Caco-2 (cell line): ENCODE measurements around the gene PHACTR1. TPM values are rescaled to one million over a fixed set of nuclear protein-coding genes. Genes with fewer than 3 reads are reported as not detected.

Experiments used
- BruUV-seq: library from RNA; stranded (reverse); fragments of 400-500 nt; replicated peaks from 2 replicates; lab custom pipeline; 2021; lab: Mats Ljungman, UMichigan
- CTCF ChIA-PET: fragments of 300-600 bp; sonication (Branson Sonifier 250); formaldehyde crosslinking; loops from one replicate; lab custom pipeline; 2022; ENCODE audit warnings: antibody characterized with exemption; lab: Charles Lee
- POLR2A ChIA-PET: fragments of 300-600 bp; sonication (Branson Sonifier 250); formaldehyde crosslinking; loops from one replicate; lab custom pipeline; 2022; ENCODE audit warnings: antibody characterized with exemption; lab: Charles Lee
- DNase-seq, 2 experiments: peaks; one replicate each; pipeline versions ENCODE4 v3.0.0 to v3.0.0-alpha.2; 2020 to 2022
- H3K27me3 ChIP-seq: replicated peaks from 2 replicates; pipeline ENCODE4 v1.6.0; 2011; ENCODE audit warnings: low read length; ENCODE audit not compliant: control insufficient read depth, insufficient read depth
- H3K36me3 ChIP-seq: 2 replicates; pipeline ENCODE4 v1.5.1; 2011; ENCODE audit warnings: low read length; ENCODE audit not compliant: control insufficient read depth, insufficient read depth
- H3K4me1 ChIP-seq: fragments of 250-450 bp; sonication (Bioruptor Pico); 2 replicates; pipeline ENCODE4 v1.5.1; 2020; ENCODE audit warnings: mild to moderate bottlenecking
- H3K4me3 ChIP-seq: 2 replicates; pipeline ENCODE4 v1.5.1; 2011; ENCODE audit warnings: low read depth, mild to moderate bottlenecking, control low read depth, low read length
- H3K9me3 ChIP-seq: fragments of 250-450 bp; sonication (Bioruptor Pico); 2 replicates; pipeline ENCODE4 v1.5.1; 2020; ENCODE audit warnings: mild to moderate bottlenecking, moderate library complexity
- H3K27ac Mint-ChIP-seq: one replicate; pipeline ENCODE4 v1.8.0; 2022; ENCODE audit warnings: mixed read lengths; ENCODE audit not compliant: unreplicated experiment
- H3K27me3 Mint-ChIP-seq: one replicate; pipeline ENCODE4 v1.8.0; 2022; ENCODE audit warnings: mixed read lengths; ENCODE audit not compliant: insufficient read depth, unreplicated experiment
- H3K36me3 Mint-ChIP-seq: one replicate; pipeline ENCODE4 v1.8.0; 2022; ENCODE audit warnings: mild to moderate bottlenecking, mixed read lengths; ENCODE audit not compliant: insufficient read depth, unreplicated experiment
- H3K4me1 Mint-ChIP-seq: one replicate; pipeline ENCODE4 v1.8.0; 2022; ENCODE audit warnings: low read depth, mixed read lengths; ENCODE audit not compliant: unreplicated experiment
- H3K4me3 Mint-ChIP-seq: one replicate; pipeline ENCODE4 v1.8.0; 2022; ENCODE audit warnings: mild to moderate bottlenecking, moderate library complexity, mixed read lengths; ENCODE audit not compliant: unreplicated experiment
- H3K9me3 Mint-ChIP-seq: one replicate; pipeline ENCODE4 v1.8.0; 2022; ENCODE audit warnings: mixed read lengths; ENCODE audit not compliant: unreplicated experiment
- intact Hi-C: fragments of 100-400 bp; cut with micrococcal nuclease; formaldehyde crosslinking; loops from one replicate; pipeline ENCODE4 v1.10.0; 2022; ENCODE audit not compliant: unreplicated experiment
- total RNA-seq: library from RNA; stranded (reverse); gene quantifications from 2 replicates; pipeline ENCODE4 v1.2.3, GENCODE V29; 2022
- TF ChIP-seq, protein P1 (sequence below), 2 experiments: fragments of 200-600 bp in 1 of 2; IDR thresholded peaks; 1 replicate in 1 of 2; 2 replicates in 1 of 2; pipeline versions ENCODE4 v1.5.1 to v1.8.0; 2011 to 2022; ENCODE audit warnings: antibody characterized with exemption in 1 of 2, control low read depth in 1 of 2, inconsistent platforms in 1 of 2, low read depth in 1 of 2, low read length in 1 of 2, mild to moderate bottlenecking in 1 of 2, moderate library complexity in 1 of 2; ENCODE audit not compliant: insufficient read depth in 1 of 2, severe bottlenecking in 1 of 2, unreplicated experiment in 1 of 2

PHACTR1 gene
- total RNA-seq, 1 experiment from 2014 or later, result 0.41 TPM

DNA sequence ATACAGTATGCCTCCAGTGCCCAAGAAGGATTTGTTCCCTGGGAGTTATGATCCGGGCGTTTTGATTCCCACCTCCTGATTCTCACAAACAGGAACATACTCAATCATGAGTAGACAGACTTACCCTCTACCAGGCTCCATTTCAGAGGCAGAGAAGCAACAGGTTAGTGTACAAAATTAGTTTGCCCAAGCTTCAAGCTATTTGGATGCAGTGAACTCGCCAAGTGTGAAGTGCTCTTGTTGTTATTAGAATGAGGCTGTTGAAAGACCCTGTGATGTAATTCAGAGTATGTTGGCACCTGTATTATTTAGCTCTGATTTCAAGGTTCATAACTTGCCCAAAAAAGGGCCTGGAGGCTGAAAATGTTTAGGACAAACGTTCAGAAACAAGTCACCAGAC lies 247.0 kb downstream of the PHACTR1 start:
- ChIA-PET POLR2A (no interaction called here), CTCF (no interaction called here)
- TF ChIP-seq, protein P1, sequence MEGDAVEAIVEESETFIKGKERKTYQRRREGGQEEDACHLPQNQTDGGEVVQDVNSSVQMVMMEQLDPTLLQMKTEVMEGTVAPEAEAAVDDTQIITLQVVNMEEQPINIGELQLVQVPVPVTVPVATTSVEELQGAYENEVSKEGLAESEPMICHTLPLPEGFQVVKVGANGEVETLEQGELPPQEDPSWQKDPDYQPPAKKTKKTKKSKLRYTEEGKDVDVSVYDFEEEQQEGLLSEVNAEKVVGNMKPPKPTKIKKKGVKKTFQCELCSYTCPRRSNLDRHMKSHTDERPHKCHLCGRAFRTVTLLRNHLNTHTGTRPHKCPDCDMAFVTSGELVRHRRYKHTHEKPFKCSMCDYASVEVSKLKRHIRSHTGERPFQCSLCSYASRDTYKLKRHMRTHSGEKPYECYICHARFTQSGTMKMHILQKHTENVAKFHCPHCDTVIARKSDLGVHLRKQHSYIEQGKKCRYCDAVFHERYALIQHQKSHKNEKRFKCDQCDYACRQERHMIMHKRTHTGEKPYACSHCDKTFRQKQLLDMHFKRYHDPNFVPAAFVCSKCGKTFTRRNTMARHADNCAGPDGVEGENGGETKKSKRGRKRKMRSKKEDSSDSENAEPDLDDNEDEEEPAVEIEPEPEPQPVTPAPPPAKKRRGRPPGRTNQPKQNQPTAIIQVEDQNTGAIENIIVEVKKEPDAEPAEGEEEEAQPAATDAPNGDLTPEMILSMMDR (IDR thresholded peaks at IDR 0.05; ENCODE audit: insufficient read depth in 1 of 2, low read depth in 1 of 2, low read length in 1 of 2, severe bottlenecking in 1 of 2, unreplicated experiment in 1 of 2), result no peak
- Mint-ChIP-seq H3K4me1 (no peaks in the 10 kb centered on the region), H3K27me3 (peaks cover 30% of the 10 kb centered on the region), H3K36me3 (no peaks in the 10 kb centered on the region), H3K9me3 (no peaks in the 10 kb centered on the region), H3K27ac (no peak overlapping the region), H3K4me3 (no peak overlapping the region)
- DNase-seq, result no peak
- no peaks in the 10 kb centered on the region for H3K36me3 ChIP-seq
- no peaks in the 10 kb centered on the region; the same call in 1 of the 2 replicates for H3K27me3 ChIP-seq
- intact Hi-C loops, result no loop called here
- no peak overlapping the region for H3K4me3 ChIP-seq
- no TSS peak for BruUV-seq
- no peaks in the 10 kb centered on the region for H3K4me1 ChIP-seq
- H3K9me3 ChIP-seq, result no peaks in the 10 kb centered on the region

DNA sequence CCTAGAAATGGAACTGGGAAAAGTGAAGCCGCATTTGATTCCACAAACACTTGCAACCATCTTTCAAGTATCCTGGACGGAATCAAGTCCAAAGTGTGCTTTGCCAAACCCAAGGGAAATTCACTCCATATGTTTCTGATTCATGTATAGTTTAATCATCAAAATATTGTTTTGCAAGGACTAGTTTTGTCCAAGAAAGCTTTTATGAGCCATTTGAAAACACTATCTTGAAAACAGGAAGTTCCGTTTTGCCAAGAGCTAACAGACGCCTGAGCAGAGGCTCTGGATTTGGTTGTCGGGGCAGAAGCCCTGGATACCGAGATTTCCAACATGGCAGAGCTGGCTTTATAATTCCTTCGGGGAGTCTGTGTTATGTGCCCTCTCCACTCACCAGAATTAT lies 251.1 kb downstream of the PHACTR1 start:
- no TSS peak for BruUV-seq
- Mint-ChIP-seq H3K27ac (no peak overlapping the region), H3K4me3 (no peak overlapping the region), H3K27me3 (peaks cover 22% of the 10 kb centered on the region), H3K4me1 (no peaks in the 10 kb centered on the region), H3K9me3 (no peaks in the 10 kb centered on the region), H3K36me3 (no peaks in the 10 kb centered on the region)
- TF ChIP-seq, protein P1 (IDR thresholded peaks at IDR 0.05; ENCODE audit: insufficient read depth in 1 of 2, low read depth in 1 of 2, low read length in 1 of 2, severe bottlenecking in 1 of 2, unreplicated experiment in 1 of 2), result no peak
- Histone ChIP-seq H3K9me3 (no peaks in the 10 kb centered on the region), H3K4me3 (no peak overlapping the region), H3K27me3 (no peaks in the 10 kb centered on the region; the same call in 1 of the 2 replicates), H3K36me3 (no peaks in the 10 kb centered on the region), H3K4me1 (no peaks in the 10 kb centered on the region)
- no peak for DNase-seq
- intact Hi-C loops, result no loop called here
- CTCF ChIA-PET, result no interaction called here
- POLR2A ChIA-PET, result no interaction called here

DNA sequence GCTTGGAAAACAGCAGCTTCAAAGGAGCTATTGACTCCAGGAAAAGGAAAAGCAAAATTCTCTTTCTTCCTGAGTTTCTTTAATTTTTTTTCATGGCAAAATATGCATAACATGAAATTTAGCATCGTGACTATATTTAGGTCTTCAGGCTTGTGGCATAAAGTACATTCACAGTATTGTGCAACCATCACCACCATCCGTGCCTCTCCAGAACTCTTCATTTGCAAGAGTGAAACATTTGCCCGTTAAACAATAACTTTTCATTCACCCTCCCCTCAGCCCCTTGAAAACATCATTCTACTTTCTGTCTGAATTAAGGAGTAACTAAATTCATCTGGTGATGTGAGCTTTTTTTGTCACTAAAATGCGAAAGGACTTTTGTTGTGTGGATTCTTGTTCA lies 251.7 kb downstream of the PHACTR1 start:
- no peak overlapping the region for H3K4me3 ChIP-seq
- Mint-ChIP-seq H3K4me3 (no peak overlapping the region), H3K4me1 (no peaks in the 10 kb centered on the region), H3K9me3 (no peaks in the 10 kb centered on the region), H3K36me3 (no peaks in the 10 kb centered on the region), H3K27ac (no peak overlapping the region), H3K27me3 (peaks cover 22% of the 10 kb centered on the region)
- H3K4me1 ChIP-seq, result no peaks in the 10 kb centered on the region
- H3K27me3 ChIP-seq, result no peaks in the 10 kb centered on the region; the same call in 1 of the 2 replicates
- BruUV-seq, result no TSS peak
- intact Hi-C loops, result no loop called here
- H3K9me3 ChIP-seq, result no peaks in the 10 kb centered on the region
- ChIA-PET CTCF (no interaction called here), POLR2A (no interaction called here)
- H3K36me3 ChIP-seq, result no peaks in the 10 kb centered on the region
- TF ChIP-seq, protein P1 (IDR thresholded peaks at IDR 0.05; ENCODE audit: insufficient read depth in 1 of 2, low read depth in 1 of 2, low read length in 1 of 2, severe bottlenecking in 1 of 2, unreplicated experiment in 1 of 2), result no peak
- DNase-seq, result no peak
